HG02642 (cell line): ENCODE data around the gene GPR39.

Experiments
- ATAC-seq: cut with Tn5 transposase; IDR thresholded peaks from one replicate; pipeline ENCODE4 v1.9.1; 2021; ENCODE audit warnings: mild to moderate bottlenecking; ENCODE audit not compliant: unreplicated experiment, poor library complexity

The GPR39 gene

DNA sequence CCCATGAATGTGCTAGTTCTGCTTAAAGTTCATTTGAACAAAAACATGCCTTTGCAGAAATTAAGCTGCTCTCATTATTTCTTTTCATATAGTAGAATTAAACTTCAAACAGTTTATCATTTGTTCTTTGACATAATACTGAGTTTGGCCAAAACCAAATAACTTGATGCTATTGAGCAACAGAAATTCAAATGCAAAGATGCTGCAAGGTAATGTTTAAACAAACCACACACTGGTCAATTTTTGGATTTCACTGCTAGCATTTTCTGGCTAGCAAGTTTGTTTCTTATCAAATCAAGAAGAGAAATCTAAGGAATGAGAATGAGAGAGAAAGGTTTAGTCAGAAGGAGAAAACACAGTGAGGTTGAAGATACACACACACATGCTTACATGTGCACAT, 173.4 kb downstream of the GPR39 start:
- no peak for ATAC-seq

DNA sequence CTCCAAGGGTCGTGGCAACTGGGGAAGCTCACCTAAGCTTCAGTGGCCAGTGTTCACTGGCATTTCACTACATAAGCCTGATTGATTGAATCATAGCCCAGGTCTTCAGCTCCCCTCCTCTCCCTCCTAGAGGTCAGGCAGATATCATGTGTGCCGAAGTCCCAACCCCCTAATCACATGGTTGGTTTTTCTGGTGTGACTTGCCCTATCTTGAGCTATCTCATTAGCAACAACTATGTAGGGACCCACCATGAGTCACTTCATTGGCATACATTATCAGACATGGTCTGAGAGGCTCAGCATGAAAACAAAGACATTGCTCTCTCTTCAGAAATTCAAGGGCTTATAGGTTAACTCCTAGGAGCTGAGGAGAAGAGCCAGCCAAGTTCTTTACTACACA, 176.6 kb downstream of the GPR39 start:
- ATAC-seq: no peak

DNA sequence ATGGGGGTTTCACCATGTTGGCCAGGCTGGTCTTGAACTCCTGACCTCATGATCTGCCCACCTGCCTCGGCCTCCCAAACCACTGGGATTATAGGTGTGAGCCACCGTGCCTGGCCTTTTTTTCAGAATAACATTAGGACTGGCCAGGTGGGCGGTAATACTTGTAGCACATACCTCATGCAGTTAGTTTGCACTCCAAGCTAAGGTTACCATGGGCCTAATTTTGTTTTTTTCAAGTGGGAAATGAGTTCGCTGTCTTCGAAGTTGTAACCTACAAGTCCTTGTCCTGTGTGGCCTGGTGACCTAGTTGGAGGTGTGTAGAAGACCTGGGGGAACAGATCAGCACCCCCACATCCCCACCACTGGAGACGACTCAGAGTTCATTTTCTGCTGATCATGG, 178.6 kb downstream of the GPR39 start:
- ATAC-seq: no peak

DNA sequence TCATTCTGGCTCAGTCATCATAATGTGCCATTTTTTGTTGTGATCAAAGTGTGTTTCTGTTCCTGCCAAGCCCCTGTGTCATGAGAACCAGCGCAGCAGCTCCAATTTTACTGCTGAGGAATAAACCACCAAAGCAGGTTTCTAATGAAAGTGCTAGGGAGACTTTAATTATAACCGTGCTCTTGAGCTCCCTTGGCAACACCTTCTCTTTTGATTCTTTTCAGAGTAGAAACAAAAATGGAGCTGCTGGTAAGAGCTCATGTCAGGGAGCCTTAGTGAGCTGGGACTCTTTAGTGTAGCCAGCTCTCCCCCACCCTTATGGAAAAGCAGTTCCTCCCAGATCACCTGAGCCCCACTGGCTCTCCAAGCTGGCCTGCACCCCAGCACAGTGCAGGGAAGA, 179.1 kb downstream of the GPR39 start:
- ATAC-seq: no peak

DNA sequence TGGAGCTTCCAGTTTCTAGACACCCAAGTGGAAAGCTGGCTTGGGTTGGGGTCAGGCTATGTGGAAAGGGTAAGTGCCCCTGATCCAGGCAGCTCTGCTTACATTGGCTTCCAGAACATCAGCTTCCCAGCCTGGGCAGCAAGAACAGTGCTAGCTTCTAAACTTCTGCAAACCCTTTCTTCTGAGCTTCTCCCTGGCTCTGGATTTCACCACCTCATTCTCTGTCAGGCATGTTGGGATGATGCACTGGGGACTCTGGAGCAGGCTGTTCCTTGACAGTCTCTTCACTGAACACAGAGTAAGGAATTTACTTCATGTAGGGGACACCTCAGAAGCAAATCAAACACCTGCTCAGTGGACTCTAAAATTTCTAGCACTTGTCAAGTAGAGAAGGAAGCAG, 180.6 kb downstream of the GPR39 start:
- no peak for ATAC-seq

DNA sequence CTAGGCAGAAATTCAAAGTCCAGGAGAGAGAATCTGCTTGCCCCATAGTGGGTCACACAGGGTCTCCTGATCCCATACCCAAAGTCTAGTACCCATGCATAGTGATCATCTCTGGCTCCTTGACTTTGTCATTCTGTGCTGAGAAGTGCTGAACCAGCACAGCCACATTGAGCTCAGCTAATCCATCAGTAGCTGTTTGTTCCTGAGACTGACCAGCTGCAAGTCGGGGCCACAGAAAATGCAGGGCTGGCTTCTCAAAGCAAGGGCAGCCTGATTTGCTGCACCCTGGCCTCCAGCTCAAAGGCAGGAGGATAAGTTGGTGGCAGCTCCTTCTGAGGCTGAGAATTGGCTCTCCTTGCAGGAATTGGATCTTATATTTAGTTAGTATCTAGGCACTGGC, 181.2 kb downstream of the GPR39 start:
- no peak for ATAC-seq

DNA sequence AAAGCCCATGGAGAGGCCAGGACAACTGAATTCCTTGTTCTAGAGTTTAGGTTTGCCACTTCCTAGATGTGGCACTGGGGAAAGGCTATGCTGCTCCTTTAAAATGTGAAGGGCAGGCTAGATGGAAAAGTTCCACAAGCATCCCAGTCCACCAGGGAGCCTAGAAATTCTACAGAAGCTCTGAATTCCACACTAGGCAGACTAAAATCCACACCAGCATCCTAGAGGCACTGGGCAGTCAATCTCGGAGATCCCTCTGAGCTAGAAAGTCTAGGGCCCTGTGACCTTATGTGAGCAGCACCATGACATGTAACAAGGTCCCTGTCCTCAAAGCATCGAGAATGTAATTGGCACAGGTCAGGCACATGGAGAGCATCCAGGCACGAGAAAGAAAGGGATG, 181.9 kb downstream of the GPR39 start:
- ATAC-seq: no peak

DNA sequence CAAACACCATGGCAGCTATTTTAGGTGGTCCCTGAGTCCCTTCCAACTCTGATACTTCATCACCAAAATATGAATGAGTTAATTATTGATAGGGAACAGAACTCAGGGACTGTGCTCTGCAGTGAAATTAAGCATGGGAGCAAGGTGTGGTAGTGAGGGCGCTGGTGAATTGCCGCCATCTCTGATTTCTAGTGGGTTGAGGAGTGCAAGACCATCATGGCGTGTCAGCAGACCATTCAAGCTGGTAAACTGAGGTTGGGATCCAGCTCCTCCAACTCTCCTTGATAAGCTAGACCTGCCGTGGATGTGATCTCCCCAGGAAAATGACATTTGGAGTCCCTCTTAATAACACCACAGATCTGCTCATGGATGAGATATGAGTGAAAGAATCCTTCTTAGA, 183.0 kb downstream of the GPR39 start:
- no peak for ATAC-seq

DNA sequence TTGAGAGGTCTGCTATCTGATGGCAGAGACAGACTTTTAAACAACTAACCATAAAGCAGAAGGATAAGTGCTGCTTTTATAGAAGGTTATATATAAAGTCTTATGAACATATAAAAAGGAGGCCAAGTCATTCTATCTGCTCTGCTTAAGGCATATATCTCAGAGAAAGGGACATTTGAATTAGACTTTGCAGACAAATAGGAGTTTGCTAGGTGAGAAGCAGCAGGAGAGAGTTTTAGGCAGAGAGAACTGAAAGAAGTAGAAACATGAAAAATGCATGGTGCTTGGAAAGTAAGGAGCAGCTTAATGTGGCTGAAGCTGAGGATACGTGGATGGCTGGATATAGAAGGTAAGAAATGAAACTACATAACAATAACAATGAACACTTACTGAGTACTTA, 188.0 kb downstream of the GPR39 start:
- ATAC-seq: no peak

DNA sequence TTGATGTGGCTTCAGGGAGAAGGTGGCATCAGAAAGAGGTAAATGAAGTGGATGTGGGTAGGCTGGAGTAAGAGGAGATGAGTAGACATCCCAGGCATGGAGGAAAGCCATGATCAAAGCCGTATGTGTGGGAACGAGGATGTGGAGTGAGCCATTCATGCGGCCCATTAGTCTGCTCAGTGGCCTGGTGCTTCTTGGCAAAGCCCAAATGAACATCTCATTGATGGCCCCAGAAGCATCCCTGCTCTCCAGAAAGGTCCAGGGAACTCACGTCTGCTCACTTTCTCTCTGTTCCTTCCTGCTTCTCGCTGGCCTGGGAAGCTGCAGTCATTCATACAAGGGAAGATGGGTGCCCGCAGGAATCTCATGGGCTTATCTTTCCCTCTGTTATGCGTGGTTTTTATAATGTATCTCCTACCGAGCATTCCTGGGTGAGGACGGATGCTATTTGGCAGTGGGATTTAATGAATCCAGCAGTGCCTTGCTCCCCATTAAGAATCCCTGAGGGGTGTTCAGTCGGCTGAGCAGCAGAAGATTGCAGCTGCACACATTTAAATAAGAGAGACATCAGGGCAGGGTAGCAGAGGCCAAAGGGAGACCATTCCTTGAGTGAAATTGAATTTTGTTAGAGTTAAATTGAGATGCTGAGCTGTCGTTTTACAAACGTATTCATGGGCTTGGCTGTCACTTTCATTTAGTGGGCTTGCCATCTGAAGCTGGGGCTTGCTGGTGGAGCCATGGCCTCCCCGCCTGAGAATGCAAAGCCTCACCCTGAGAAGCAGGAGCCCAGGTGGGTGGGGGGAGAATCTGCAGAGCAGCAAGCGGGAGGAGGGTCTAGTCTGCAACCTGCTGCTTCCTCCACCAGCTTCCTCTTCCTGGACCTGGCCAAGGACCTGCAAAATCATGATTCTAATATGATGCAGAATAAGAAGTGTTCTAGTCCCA, 188.9 kb downstream of the GPR39 start:
- no peak for ATAC-seq

DNA sequence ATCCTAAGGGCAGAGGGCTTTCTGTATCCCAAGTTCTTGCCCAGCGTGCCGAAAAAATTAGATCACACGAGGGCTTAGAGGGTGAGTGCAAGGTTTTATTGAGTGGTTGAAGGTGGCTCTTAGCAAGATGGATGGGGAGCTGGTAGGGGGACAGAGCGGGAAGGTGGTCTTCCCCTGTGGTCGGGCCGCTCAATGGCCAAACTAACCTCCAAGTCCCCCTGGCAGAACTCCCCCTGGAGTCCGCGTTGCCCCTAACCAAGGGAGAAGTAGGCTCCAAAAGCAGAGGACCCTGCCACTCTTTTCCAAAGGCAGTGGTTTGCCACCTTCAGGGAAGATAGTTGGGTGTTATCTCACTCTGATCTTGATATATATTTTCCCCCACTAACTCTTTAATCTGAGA, 190.0 kb downstream of the GPR39 start:
- ATAC-seq: no peak

DNA sequence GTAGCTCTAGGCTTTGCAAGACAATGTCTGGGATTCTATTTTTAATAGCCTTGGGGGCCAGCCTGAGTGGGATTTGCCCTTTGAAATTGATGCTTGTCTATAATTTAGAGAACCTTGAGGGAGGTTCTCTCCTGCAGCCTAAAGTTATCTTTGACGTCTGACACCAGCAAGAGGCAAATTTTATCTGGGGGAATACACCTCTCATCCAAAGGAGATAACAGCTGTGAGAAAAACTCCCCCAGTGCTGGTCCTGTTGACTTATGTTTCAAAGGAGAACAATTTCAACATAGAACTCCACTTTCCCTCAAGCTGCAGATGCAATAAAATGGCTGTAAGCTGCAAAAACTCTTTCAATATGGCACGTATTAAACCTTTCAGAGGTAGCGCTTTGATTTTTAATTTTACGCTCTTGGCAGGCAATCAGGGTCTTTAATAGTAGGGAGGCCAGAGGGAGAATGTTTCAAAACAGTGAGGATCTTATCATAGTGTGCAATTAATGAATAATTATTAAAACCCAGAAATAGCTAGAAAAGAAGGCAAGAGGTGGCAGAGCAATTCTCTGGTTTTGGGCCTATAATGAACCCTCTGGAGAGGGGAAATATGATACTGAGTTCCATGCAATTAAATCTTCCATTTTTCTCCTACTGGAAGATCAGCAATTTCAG, 191.0 kb downstream of the GPR39 start:
- no peak for ATAC-seq

DNA sequence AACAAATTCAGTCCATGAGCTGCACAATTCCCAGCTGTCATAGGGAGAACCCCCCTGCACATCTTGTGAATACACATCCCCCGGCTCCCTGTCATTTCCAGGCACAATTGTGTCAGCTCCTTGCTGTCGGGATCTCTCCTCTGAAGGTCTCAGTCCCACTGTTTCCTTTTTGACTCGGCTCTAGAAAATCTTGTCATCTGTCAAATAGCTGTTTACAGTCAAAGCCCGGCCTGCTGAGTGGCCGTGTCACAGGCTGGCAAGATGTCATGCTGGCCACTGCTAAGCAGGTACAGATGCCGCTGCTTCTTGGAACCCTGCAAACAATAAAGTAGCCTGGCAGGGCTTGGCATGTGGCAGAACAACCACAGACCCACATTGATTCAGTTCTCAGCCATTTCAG, 191.7 kb downstream of the GPR39 start:
- no peak for ATAC-seq

DNA sequence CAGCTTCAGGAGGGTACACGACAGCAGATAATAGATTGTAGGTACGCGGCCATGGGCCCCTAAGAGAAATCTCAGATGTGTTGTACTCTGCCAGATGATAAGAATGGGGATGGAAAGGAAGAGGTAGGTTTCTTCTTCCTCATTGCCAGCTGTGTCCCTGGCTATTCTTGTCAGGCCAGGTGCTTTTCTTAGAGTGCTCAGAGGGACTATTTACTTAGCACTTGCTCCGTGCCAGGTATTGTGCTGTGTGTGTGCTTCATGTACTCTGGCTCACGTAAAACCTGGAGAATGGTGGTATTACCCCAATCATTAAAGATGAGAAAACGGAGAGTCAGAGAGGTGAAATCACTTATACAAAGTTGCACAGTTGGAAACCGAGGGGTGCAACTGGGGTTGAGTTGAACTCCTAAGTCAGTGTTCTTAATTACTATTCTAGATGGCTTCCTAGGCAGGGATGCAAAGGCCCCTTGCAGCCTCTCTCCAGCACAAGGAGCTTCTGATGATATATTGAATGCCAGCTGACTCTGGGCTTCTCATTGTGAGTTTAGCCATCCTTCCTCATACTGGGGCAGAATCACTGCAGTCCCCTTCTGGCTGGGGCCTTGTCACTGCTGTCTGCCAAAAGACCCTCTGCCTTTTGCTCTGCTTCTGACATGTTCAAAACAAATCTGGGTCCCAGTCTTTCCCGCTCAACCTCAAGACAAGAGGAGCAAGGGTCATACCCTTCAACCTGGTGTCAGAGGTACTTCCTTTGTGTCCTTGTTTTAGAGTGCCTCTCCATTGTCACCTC, 192.7 kb downstream of the GPR39 start:
- ATAC-seq: no peak

DNA sequence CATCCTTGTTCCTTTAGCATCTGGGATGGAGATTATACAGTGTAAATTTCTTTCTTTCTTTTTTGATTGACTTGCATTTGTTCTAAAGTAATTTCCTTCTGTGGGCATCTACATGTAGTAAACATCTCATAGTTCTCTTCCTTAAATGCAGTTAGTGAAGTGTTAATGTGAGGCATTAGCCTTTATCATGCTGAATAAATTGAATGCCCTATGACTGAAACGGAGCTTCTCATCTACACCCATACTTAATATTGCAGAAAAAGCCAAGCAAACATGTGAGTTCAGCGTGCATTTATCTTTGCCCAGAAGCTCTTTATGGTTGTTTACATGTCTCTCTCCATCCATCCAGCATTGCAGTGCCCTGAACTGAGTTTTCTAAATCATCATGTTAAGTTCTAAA, 195.1 kb downstream of the GPR39 start:
- no peak for ATAC-seq

DNA sequence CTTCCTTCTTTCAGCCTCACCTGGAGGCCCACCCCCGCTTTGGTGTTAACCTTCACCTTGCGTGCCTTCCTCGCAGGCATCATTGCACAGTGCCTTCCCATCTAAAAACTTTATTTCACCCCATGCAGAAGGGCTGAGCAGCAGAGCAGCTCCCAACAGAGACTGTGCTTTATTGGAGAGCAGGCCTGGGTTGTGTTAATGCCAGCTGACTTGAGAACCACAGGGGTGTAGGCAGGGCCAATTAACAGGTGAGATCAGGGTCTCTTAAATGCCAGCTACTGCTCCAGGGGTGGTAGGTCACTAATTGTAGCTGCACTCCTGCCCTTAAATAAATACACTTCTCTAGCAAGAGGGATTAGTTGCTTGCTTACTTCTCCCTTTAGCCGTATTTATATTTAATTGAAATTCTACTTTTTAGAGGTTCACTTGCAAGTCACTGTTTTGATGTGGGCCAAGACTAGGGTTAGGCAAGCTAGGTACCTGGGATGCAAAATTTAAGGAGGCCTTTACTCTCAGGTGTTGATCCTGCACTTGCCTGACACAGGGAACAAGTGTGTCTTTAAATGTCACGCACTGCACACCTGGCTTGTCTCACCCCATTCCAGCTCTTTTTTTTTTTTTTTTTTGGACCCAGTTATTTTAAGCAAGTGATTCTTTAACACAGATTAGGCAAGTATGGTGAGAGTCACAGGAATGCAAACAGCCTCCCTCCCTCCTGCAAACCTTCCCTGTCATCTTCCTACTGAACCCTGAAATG, 198.9 kb downstream of the GPR39 start:
- ATAC-seq: no peak

DNA sequence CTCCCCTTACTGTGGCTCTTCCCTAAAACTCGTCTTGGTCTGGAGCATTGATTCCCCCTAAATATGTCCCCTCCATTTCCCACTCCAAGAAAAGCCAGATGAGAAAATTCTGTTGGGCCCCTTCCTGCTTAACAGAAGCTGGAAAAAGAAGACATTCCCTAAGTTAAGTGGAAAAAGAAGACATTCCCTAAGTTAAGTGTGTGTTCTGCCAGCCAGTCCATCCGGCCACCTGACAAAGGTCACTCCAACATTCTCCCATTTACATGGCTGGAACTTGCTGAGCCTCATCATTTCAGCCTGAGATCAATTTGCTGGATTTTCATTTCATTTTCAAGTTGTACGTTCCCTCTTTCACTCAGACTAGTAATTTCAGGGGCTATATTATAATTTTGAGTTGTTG, 201.4 kb downstream of the GPR39 start:
- ATAC-seq: no peak

DNA sequence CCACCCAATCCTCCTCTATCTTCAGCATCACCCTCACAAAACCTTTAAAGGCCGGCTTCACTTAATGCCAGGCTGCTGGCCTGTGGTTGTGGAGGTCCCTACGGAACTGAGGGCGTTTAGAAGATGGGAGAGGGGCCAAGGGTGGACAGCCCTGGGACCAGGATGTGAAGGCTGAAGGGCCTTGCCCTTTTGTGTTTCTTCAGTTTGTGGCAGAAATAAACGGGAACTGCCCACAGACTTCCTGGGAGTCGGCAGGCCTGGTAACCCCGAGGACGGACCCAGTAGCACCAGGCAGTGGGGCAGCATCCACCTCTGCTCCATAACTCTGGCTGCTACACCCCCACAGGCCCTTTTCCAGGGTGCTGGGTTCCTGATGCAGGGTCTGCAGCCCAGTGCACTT, 202.1 kb downstream of the GPR39 start:
- ATAC-seq: no peak

DNA sequence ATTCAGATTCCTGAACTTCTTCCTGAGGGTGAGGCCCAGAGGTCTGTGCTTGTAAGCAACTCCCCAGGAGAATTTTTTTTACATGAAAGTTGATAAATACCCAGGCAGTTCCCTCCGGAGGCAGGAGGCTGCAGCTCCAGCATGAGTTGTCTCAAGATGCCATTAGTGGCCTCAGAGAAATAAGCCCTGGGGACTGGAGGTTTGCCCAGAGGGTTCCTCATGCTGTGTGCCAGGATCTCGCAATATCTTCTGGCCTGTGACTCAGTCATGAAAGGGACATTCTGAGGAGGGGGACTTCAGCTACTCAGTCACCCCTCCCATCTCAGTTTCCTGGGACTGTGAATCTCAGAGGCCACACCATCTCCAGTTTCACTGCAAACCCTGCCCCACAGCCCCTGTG, 203.5 kb downstream of the GPR39 start:
- ATAC-seq: no peak

DNA sequence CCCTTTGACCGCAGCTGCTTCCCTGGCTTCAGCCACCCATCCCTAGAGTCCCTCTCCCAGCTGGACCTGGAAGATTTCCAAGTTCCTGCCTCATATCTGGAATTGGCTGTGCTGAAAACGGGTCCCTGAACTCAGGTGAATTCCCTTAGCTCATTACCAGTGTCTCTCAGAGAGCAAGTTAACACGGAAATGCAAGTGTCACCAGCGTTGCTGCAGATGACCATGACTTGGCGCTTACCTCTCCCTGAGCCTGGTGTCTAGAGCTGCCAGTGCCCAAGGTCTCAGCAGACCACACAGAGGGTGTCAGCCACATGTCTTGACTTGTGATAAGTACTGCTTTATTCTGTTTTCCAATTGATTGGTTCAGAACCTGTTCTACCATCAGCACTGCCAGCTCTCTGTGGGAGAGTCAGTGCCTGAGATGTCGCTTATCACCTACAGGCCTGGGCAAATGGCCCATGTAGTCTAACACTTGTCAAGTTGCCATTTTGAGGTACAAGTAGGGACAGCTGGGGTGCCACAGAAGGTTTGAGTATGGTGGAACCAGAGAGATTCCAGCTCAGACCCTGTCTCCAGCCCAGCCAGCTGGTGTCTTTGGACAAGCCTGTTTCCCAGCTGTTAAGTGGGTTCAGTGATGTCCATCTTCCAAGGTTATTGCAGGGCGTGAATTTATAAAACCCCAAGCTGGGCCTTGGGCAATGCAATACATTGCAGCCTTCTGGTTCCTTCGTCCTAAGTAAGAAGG, 204.7 kb downstream of the GPR39 start:
- ATAC-seq: no peak
